HFF-Myc (cell line): ENCODE results near the gene GNB1.

Experiments used
- DNase-seq: peaks from one replicate; pipeline ENCODE4 v3.0.0-alpha.2; 2011; ENCODE audit warnings: low read depth; ENCODE audit errors: extremely low read depth
- H3K4me3 ChIP-seq: replicated peaks from 2 replicates; pipeline ENCODE4 v1.5.1; 2011; ENCODE audit warnings: low read depth, mild to moderate bottlenecking, control low read depth, low read length
- TF ChIP-seq, protein P1 (sequence below): IDR thresholded peaks from 2 replicates; pipeline ENCODE4 v1.5.1; 2012; ENCODE audit warnings: mild to moderate bottlenecking, low read depth, low read length, control low read depth; ENCODE audit errors: missing control alignments

GNB1 gene

DNA sequence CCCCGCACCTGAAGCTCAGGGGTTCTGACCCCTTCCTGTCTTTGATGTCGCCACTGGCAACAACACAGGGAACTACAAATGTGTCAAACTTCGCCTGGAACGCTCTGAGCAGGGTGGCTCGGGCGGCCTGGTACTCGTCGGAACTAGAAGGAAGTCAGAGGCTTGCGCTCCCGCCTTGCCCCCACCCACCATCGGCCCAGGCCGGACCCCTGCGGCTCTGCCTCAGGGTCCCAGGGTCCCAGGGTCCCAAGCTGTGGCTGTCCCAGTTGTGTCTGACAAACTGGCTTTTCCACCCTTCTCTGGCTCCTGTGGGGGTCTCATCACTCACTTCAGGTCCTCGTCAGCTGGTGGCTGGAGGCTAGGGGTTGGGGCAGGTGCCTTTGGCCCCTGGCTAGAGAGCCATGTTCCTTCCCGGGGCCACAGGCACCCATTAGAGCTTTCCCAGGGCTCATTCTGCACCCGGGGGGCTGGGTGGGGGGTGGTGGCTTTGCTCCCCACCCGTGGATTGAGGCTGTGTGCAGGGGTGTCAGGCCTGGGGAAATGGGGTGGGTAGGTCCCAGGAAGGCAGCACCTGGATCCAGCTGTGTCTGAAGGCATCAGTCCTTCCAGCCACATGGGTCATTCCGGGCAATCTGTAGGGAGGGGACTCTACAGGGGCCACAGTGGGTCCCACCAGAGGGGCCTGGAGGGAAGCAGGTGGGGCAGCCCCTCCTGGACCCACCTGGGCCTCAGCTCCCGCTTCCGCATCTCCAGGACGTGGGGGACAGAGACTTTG lies 36.2 kb upstream of the GNB1 start:
- no peak for DNase-seq
- H3K4me3 ChIP-seq: no peak overlapping the region
- TF ChIP-seq, protein P1, sequence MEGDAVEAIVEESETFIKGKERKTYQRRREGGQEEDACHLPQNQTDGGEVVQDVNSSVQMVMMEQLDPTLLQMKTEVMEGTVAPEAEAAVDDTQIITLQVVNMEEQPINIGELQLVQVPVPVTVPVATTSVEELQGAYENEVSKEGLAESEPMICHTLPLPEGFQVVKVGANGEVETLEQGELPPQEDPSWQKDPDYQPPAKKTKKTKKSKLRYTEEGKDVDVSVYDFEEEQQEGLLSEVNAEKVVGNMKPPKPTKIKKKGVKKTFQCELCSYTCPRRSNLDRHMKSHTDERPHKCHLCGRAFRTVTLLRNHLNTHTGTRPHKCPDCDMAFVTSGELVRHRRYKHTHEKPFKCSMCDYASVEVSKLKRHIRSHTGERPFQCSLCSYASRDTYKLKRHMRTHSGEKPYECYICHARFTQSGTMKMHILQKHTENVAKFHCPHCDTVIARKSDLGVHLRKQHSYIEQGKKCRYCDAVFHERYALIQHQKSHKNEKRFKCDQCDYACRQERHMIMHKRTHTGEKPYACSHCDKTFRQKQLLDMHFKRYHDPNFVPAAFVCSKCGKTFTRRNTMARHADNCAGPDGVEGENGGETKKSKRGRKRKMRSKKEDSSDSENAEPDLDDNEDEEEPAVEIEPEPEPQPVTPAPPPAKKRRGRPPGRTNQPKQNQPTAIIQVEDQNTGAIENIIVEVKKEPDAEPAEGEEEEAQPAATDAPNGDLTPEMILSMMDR: no peak

DNA sequence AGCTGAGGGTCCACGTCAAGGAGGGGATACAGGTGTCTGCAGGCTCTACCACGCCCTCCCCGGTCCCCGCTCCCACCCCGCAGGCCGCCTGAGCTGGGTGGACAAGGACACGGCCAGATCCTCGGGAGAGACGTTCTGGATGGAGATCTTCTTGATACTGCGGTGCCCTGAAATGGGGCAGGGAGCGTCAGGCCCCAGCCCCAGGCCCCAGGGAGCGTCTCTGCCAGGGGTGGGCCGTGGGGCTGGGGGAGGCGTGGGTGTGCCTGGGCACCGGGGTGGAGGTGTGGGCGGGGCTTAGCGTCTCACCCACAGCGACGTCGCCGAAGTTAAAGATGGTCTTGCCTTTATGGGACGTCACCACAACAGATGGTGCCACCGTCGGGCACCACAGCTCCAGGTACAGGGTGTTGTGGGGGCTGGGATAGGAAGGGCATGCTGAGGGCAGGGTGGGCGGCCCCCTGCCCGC lies 35.5 kb upstream of the GNB1 start:
- no peak overlapping the region for H3K4me3 ChIP-seq
- TF ChIP-seq, protein P1: no peak
- DNase-seq: no peak

DNA sequence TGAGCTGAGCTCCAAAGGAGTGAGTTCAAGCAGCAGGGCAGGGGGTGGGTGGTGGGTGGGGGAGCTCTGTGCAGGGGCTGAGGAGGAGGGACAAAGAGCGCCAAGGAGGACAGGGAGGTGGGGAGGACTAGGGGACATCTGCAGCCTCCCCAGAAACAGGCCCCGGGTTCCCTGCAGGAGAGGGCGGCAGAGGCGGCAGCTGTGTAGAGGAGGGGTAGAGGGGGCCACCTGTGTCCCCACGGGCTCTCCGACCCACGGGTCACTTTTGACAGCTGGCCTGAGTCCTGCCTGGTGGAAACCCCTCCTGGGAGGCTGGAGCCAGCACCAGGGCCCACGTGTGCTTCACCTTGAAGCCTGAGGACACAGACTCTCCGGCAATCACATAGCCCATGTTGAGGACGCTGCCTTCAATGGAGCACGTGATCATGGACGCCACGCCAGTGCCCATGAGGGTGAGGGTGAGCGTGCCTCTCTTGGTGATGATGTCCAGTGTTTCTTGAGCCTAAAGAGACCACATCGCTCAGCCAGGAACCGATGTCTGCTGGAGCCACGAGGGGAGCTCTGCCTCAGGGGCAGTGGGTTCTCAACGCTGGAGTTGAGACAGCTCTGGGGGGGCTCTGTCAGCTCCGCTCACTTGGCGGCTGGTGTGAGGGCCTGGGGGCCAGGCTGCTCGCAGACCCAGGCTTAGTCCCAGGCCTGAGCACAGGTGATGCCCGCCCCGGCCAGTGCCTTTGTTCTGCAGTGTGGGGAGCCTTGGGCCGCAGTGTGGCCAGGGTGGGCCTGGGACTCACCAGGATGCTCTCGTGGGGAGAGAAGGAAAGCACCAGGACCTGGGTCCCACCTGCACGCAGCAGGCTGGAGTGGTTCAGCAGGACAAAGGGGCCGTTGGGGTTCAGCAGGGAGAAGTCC lies 34.8 kb upstream of the GNB1 start:
- H3K4me3 ChIP-seq: no peak overlapping the region
- TF ChIP-seq, protein P1: no peak
- DNase-seq: no peak

GRCh38 chr1:1924849-1925248 lies 34.0 kb upstream of the GNB1 start:
- no peak for DNase-seq
- no peak overlapping the region for H3K4me3 ChIP-seq
- TF ChIP-seq, protein P1: no peak

- no peak for DNase-seq
- H3K4me3 ChIP-seq: no peak overlapping the region
- TF ChIP-seq, protein P1: no peak
Measured at GRCh38 chr1:1924386-1924785, 33.5 kb upstream of the GNB1 start.

GRCh38 chr1:1922956-1923833 lies 32.3 kb upstream of the GNB1 start:
- DNase-seq: no peak
- TF ChIP-seq, protein P1: no peak
- no peak overlapping the region for H3K4me3 ChIP-seq
